RCC 7860 (cell line): Measurements from ENCODE around the gene TNRC6C.
"Not testable (repeated sequence)": the region's sequence is repeated elsewhere in the genome, so short reads cannot be mapped to it uniquely, and the experiment has no call there.

ENCODE experiments used
- DNase-seq: peaks from one replicate; pipeline ENCODE4 v3.0.0-alpha.2; 2015; ENCODE audit warnings: low spot score
- FAIRE-seq: peaks from 2 replicates; lab custom pipeline; 2012; peaks lifted over from hg19 to GRCh38; lab: Jason Lieb, UNC

The TNRC6C gene

GRCh38 chr17:77959926-77960521 lies 1.5 kb downstream of the TNRC6C start:
- DNase-seq: no peak
- no peak for FAIRE-seq

GRCh38 chr17:77961741-77962140 lies 3.2 kb downstream of the TNRC6C start:
- no peak for DNase-seq
- no peak for FAIRE-seq

GRCh38 chr17:77962348-77962747 lies 3.8 kb downstream of the TNRC6C start:
- no peak for FAIRE-seq
- no peak for DNase-seq

- DNase-seq: peak; percentile 36
- FAIRE-seq: peak; percentile 74
These were observed 4.9 kb downstream of the TNRC6C start for GRCh38 chr17:77963441-77963840.

GRCh38 chr17:77965352-77965751 lies 6.8 kb downstream of the TNRC6C start:
- FAIRE-seq (no peak), DNase-seq (no peak)

DNA sequence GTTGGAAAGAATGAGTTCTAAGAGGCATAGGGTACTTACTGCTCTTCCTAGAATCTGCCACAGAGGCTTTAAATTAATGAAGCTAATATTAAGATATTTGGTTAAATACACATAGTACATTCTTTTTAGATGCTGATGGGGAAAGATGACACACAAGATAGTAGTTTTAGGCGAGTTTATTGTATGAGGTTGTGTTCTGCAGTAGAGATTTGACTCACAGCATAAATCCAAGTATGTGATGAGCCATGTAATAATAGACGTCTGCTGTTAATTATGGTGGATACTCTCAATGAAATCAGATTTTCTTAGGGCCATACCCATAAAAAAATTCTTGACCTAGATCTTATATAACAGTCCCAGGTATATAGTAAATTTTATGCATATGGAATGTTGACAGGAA lies 8.0 kb downstream of the TNRC6C start:
- no peak for FAIRE-seq

GRCh38 chr17:77968788-77969187 lies 10.3 kb downstream of the TNRC6C start:
- FAIRE-seq (no peak), DNase-seq (no peak)

More for the DNA sequence above, 8.0 kb downstream of the TNRC6C start:
- no peak for DNase-seq

GRCh38 chr17:77972271-77972670 lies 13.8 kb downstream of the TNRC6C start:
- FAIRE-seq: not testable (repeated sequence)

DNA sequence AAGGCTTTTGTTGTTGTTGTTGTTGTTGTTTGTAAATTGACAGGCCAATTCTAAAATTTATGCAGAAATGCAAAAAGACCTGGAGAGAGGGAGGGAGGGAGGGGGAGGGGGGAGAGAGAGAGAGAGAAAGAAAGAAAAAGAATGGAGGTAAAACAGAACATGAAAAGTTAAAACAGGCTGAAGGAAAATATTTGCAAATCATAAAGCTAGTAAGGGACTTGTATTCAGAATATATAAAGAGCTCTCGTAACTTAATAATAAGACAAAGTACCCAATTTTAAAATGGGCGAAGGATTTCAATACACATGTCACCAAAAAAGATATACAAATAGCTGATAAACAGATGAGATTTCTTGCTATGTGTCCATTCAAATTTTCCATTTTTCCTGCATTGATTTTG lies 15.4 kb downstream of the TNRC6C start:
- DNase-seq (no peak), FAIRE-seq (no peak)

More at GRCh38 chr17:77972271-77972670, 13.8 kb downstream of the TNRC6C start:
- not testable (repeated sequence) for DNase-seq

- FAIRE-seq: no peak
These were observed 15.9 kb downstream of the TNRC6C start for GRCh38 chr17:77974396-77974795.

DNA sequence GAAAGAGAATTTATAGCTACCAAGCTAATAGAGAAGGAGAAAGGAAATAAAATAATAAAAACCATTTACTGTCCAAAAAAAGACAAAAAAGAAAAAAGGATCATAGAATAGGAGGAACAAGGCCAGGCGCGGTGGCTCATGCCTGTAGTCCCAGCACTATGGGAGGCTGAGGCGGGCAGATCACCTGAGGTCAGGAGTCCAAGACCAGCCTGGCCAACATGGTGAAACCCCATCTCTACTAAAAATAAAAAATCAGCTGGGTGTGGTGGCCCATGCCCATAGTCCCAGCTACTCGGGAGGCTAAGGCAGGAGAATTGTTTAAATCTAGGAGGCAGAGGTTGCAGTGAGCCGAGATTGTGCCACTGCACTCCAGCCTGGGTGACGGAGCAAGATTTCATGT lies 23.9 kb downstream of the TNRC6C start:
- DNase-seq, FAIRE-seq: not testable (repeated sequence)

More at GRCh38 chr17:77974396-77974795, 15.9 kb downstream of the TNRC6C start:
- DNase-seq: no peak

DNA sequence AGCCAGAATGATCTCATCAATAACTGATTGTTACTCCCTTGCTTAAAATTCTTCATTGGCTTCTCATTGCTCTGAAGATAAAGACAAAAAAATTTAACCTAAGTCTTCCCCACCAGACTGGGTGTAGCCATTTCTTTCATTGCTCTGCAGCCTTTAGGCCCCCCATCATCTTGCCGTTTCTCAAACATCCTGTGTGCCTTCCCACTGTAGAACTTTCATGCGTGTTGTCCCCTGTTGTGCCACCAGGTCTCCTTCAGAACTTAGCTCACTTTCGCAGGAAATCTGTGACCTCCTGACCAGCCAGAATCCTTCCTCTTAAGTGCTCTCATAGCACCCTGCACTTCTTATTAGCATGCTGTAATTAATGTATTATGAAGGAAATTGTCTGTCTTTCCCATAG lies 31.8 kb downstream of the TNRC6C start:
- no peak for FAIRE-seq
- DNase-seq: no peak

DNA sequence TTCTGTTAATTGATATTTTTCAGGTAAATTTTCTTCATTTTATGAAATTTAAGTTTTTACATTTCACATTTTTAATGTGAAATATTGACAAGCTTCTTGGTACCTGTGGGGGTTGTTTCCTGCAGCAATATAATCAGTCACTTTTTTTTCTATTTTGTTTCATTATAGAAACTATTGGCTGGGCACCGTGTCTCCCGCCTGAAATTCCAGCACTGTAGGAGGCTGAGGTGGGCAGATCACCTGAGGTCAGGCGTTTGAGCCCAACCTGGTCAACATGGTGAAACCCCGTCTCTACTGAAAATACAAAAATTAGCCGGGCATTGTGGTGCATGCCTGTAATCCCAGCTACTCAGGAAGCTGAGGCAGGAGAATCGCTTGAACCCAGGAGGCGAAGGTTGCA lies 35.2 kb downstream of the TNRC6C start:
- not testable (repeated sequence) for FAIRE-seq, DNase-seq

DNA sequence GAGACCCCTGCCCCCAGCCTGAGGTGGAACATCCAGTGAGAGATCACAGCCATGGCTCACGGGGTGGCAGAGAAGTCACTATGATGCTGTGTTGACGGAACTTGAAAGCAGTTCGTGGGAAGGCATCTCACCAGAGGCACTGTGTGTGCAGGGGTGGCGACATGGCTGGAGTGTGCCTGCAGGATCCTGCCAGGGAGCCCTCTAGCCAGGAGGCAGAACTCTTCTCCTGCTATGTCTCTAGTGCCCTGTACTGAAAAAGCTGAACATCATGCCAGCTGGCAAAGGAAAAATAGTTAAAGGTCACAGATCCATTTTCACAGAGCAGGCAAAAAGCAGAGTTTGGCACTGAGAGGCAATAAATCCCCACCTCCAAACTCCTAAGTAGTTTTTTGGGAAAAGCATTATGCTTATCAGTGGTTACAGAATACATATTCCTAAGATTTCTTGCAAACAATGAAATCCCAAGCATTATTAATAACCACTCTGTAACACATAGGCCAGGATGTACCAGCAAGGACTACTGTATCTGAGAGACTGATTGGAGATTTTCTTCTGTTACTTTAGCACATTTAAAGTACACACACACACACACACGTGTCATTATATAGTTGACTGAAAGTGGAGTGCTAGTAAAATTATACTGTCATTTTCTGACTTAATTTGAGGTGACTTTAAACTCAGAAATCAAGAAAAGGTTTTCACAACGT lies 36.8 kb downstream of the TNRC6C start:
- DNase-seq (no peak), FAIRE-seq (no peak)

DNA sequence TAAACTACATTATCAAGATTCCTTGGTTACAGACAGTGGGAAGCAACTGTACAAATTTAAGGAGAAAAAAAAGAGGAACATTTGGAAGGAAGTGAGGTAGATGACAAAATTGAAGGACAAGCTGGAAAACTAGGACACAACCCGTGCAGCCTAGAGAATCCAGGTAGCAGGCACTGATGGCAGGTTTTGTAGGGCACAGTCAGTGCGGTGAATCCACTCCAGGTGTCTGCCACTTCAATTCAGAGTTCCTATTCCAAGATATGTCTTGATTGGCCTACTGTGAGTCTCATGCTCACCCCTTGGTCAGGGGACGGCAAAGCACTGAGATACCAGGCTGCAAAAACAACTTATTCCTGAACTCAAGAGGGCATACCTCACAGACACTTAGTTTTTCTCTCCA lies 37.8 kb downstream of the TNRC6C start:
- FAIRE-seq: no peak

GRCh38 chr17:77999413-78000173 lies 41.1 kb downstream of the TNRC6C start:
- FAIRE-seq: no peak
- DNase-seq: no peak

More for the DNA sequence above, 37.8 kb downstream of the TNRC6C start:
- DNase-seq: no peak

DNA sequence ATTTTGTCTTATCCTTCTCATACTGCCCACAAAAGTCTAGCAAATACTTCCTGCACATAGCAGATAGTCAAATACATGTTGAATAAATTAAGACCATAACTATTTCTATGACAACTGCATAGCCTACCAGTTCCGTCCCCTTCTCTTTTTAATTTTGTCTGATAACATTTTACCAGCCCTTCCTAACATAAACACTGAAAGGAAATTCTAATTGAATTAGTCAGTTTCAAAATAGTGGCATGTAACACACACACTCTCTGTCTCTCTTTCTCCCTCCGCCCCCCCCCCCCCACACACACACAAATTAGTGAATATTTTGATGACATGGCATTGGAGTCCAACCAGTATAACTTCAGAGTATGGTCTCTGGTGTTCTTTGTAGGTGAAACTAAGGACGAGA lies 41.8 kb downstream of the TNRC6C start:
- no peak for FAIRE-seq
- no peak for DNase-seq

DNA sequence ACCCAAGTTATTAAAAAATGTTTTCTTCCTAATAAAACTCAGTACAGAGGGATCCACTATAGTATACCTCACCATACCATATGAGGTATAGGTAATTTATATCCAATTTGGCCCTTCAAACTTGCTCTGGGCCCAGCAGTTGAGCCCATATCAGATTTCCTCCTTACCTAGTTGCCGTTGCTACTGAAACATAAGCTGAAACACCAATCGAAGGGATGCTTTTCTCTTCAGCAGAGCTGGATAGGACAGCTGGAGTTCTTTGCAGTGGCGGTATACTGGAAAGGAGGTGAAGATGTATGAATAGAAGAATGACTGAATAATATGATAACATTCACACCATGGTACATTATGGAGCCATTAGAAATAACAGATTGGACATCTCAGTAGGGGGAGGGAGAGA lies 42.7 kb downstream of the TNRC6C start:
- DNase-seq: no peak
- no peak for FAIRE-seq

GRCh38 chr17:78001612-78002011 lies 43.1 kb downstream of the TNRC6C start:
- DNase-seq: no peak
- no peak for FAIRE-seq

- FAIRE-seq: no peak
- no peak for DNase-seq
These were observed 43.7 kb downstream of the TNRC6C start for GRCh38 chr17:78002166-78002565.

- DNase-seq: no peak
- no peak for FAIRE-seq
These were observed 47.1 kb downstream of the TNRC6C start for GRCh38 chr17:78005452-78006171.
